ENCODE data around the gene KCNC1. TPM values are rescaled to one million over a fixed set of nuclear protein-coding genes. Genes with fewer than 3 reads are reported as not detected.

KCNC1 gene
- total RNA-seq, 2 donors from 2014 or later, result 0.19 to 0.37 TPM

GRCh38 chr11:17763703-17764102, 29.1 kb downstream of the KCNC1 start:
- DNase-seq, result no peak
- Histone ChIP-seq H3K4me1 (no peaks in the 10 kb centered on the region), H3K9ac (ENCODE audit: low read depth in 2 of 2, low read length in 2 of 2) (no peak overlapping the region), H3K27ac (no peak overlapping the region), H3K36me3 (no peaks in the 10 kb centered on the region), H3K9me3 (no peaks in the 10 kb centered on the region), H3K4me3 (no peak overlapping the region), H3K27me3 (no peaks in the 10 kb centered on the region)
- intact Hi-C loops (cut with DNase I), result no loop called here
- no peak for TF ChIP-seq CTCF (IDR thresholded peaks at IDR 0.05)

GRCh38 chr11:17764446-17765218, 30.1 kb downstream of the KCNC1 start:
- no peak for DNase-seq
- H3K4me1 ChIP-seq, result no peaks in the 10 kb centered on the region
- no peaks in the 10 kb centered on the region for H3K27me3 ChIP-seq
- no peaks in the 10 kb centered on the region for H3K36me3 ChIP-seq
- no peak overlapping the region for H3K9ac ChIP-seq (ENCODE audit: low read depth in 2 of 2, low read length in 2 of 2)
- TF ChIP-seq CTCF (IDR thresholded peaks at IDR 0.05), result no peak
- intact Hi-C loops (cut with DNase I), result no loop called here
- no peak overlapping the region for H3K27ac ChIP-seq
- no peaks in the 10 kb centered on the region for H3K9me3 ChIP-seq
- H3K4me3 ChIP-seq, result no peak overlapping the region

- no peak for DNase-seq
- H3K36me3 ChIP-seq, result no peaks in the 10 kb centered on the region
Measured at GRCh38 chr11:17765356-17766072, 30.9 kb downstream of the KCNC1 start.

GRCh38 chr11:17766073-17766359, 31.4 kb downstream of the KCNC1 start:
- DNase-seq, result no peak
- Histone ChIP-seq H3K27me3 (no peaks in the 10 kb centered on the region), H3K36me3 (no peaks in the 10 kb centered on the region), H3K9ac (ENCODE audit: low read depth in 2 of 2, low read length in 2 of 2) (no peak overlapping the region), H3K27ac (no peak overlapping the region), H3K4me1 (peaks cover 8% of the 10 kb centered on the region), H3K9me3 (no peaks in the 10 kb centered on the region), H3K4me3 (no peak overlapping the region)
- TF ChIP-seq CTCF (IDR thresholded peaks at IDR 0.05), result no peak
- intact Hi-C loops (cut with DNase I), result no loop called here

More at GRCh38 chr11:17765356-17766072, 30.9 kb downstream of the KCNC1 start:
- no peaks in the 10 kb centered on the region for H3K9me3 ChIP-seq
- H3K27me3 ChIP-seq, result no peaks in the 10 kb centered on the region
- H3K4me1 ChIP-seq, result peaks cover 7% of the 10 kb centered on the region
- no peak overlapping the region for H3K27ac ChIP-seq
- no peak overlapping the region for H3K4me3 ChIP-seq
- H3K9ac ChIP-seq (ENCODE audit: low read depth in 2 of 2, low read length in 2 of 2), result no peak overlapping the region
- no peak for TF ChIP-seq CTCF (IDR thresholded peaks at IDR 0.05)
- intact Hi-C loops (cut with DNase I), result no loop called here

- Histone ChIP-seq H3K4me3 (no peak overlapping the region), H3K27ac (no peak overlapping the region), H3K4me1 (peaks cover 8% of the 10 kb centered on the region), H3K36me3 (no peaks in the 10 kb centered on the region), H3K9me3 (no peaks in the 10 kb centered on the region), H3K9ac (ENCODE audit: low read depth in 2 of 2, low read length in 2 of 2) (no peak overlapping the region), H3K27me3 (no peaks in the 10 kb centered on the region)
- DNase-seq, result no peak
- TF ChIP-seq CTCF (IDR thresholded peaks at IDR 0.05), result no peak
- intact Hi-C loops (cut with DNase I), result no loop called here
Measured at GRCh38 chr11:17766590-17766989, 32.0 kb downstream of the KCNC1 start.
